ENCODE results near the gene PPM1D.

GRCh38 chr17:60685437-60685836, 85.4 kb downstream of the PPM1D start:
- TF ChIP-seq POLR2A (IDR thresholded peaks at IDR 0.05), result no peak
- TF ChIP-seq CTCF (IDR thresholded peaks at IDR 0.05), result no peak
- TF ChIP-seq POLR2AphosphoS5 (IDR thresholded peaks at IDR 0.05), result no peak
- no peak for TF ChIP-seq EP300 (IDR thresholded peaks at IDR 0.05)

Data from sigmoid colon (tissue), 4 donors.